Measurements from ENCODE around the gene MYO3A.

MYO3A gene

GRCh38 chr10:26235761-26236160 lies 301.7 kb downstream of the MYO3A start:
- Histone ChIP-seq H3K9me3 (ENCODE audit: control insufficient read depth, low read length) (no peaks in the 10 kb centered on the region), H3K9ac (ENCODE audit: low read length) (no peak overlapping the region), H3K36me3 (ENCODE audit: control insufficient read depth, insufficient read depth, low read length, severe bottlenecking) (no peaks in the 10 kb centered on the region), H3K4me3 (ENCODE audit: low read length) (no peak overlapping the region), H3K27me3 (replicated peaks; ENCODE audit: control insufficient read depth, insufficient read depth, low read length) (peaks cover 12% of the 10 kb centered on the region), H3K4me1 (ENCODE audit: control insufficient read depth, insufficient read depth, low read length) (no peaks in the 10 kb centered on the region)
- DNase-seq (ENCODE audit: low read depth), result no peak

GRCh38 chr10:26238378-26238777 lies 304.3 kb downstream of the MYO3A start:
- peaks cover 16% of the 10 kb centered on the region for H3K27me3 ChIP-seq (replicated peaks; ENCODE audit: control insufficient read depth, insufficient read depth, low read length)
- H3K9ac ChIP-seq (ENCODE audit: low read length), result no peak overlapping the region
- H3K36me3 ChIP-seq (ENCODE audit: control insufficient read depth, insufficient read depth, low read length, severe bottlenecking), result no peaks in the 10 kb centered on the region
- H3K4me3 ChIP-seq (ENCODE audit: low read length), result no peak overlapping the region
- DNase-seq (ENCODE audit: low read depth), result no peak
- H3K9me3 ChIP-seq (ENCODE audit: control insufficient read depth, low read length), result no peaks in the 10 kb centered on the region
- H3K4me1 ChIP-seq (ENCODE audit: control insufficient read depth, insufficient read depth, low read length), result no peaks in the 10 kb centered on the region

GRCh38 chr10:26242706-26243350 lies 308.8 kb downstream of the MYO3A start:
- Histone ChIP-seq H3K27me3 (replicated peaks; ENCODE audit: control insufficient read depth, insufficient read depth, low read length) (peaks cover 23% of the 10 kb centered on the region), H3K9me3 (ENCODE audit: control insufficient read depth, low read length) (no peaks in the 10 kb centered on the region), H3K4me1 (ENCODE audit: control insufficient read depth, insufficient read depth, low read length) (no peaks in the 10 kb centered on the region), H3K4me3 (ENCODE audit: low read length) (no peak overlapping the region), H3K36me3 (ENCODE audit: control insufficient read depth, insufficient read depth, low read length, severe bottlenecking) (no peaks in the 10 kb centered on the region), H3K9ac (ENCODE audit: low read length) (no peak overlapping the region)
- DNase-seq (ENCODE audit: low read depth), result no peak

GRCh38 chr10:26243351-26243720 lies 309.3 kb downstream of the MYO3A start:
- no peaks in the 10 kb centered on the region for H3K4me1 ChIP-seq (ENCODE audit: control insufficient read depth, insufficient read depth, low read length)
- H3K27me3 ChIP-seq (replicated peaks; ENCODE audit: control insufficient read depth, insufficient read depth, low read length), result peaks cover 23% of the 10 kb centered on the region
- no peak overlapping the region for H3K9ac ChIP-seq (ENCODE audit: low read length)
- no peak for DNase-seq (ENCODE audit: low read depth)
- H3K36me3 ChIP-seq (ENCODE audit: control insufficient read depth, insufficient read depth, low read length, severe bottlenecking), result no peaks in the 10 kb centered on the region
- H3K9me3 ChIP-seq (ENCODE audit: control insufficient read depth, low read length), result no peaks in the 10 kb centered on the region
- no peak overlapping the region for H3K4me3 ChIP-seq (ENCODE audit: low read length)

GRCh38 chr10:26249681-26250080 lies 315.7 kb downstream of the MYO3A start:
- no peak for DNase-seq (ENCODE audit: low read depth)
- H3K9me3 ChIP-seq (ENCODE audit: control insufficient read depth, low read length), result no peaks in the 10 kb centered on the region
- H3K4me1 ChIP-seq (ENCODE audit: control insufficient read depth, insufficient read depth, low read length), result no peaks in the 10 kb centered on the region
- H3K9ac ChIP-seq (ENCODE audit: low read length), result no peak overlapping the region
- no peak overlapping the region for H3K4me3 ChIP-seq (ENCODE audit: low read length)
- H3K36me3 ChIP-seq (ENCODE audit: control insufficient read depth, insufficient read depth, low read length, severe bottlenecking), result no peaks in the 10 kb centered on the region
- peaks cover 4% of the 10 kb centered on the region for H3K27me3 ChIP-seq (replicated peaks; ENCODE audit: control insufficient read depth, insufficient read depth, low read length)

GRCh38 chr10:26251925-26252324 lies 317.9 kb downstream of the MYO3A start:
- no peaks in the 10 kb centered on the region for H3K9me3 ChIP-seq (ENCODE audit: control insufficient read depth, low read length)
- H3K9ac ChIP-seq (ENCODE audit: low read length), result no peak overlapping the region
- H3K27me3 ChIP-seq (replicated peaks; ENCODE audit: control insufficient read depth, insufficient read depth, low read length), result peaks cover 8% of the 10 kb centered on the region
- DNase-seq (ENCODE audit: low read depth), result no peak
- H3K36me3 ChIP-seq (ENCODE audit: control insufficient read depth, insufficient read depth, low read length, severe bottlenecking), result no peaks in the 10 kb centered on the region
- H3K4me1 ChIP-seq (ENCODE audit: control insufficient read depth, insufficient read depth, low read length), result no peaks in the 10 kb centered on the region
- H3K4me3 ChIP-seq (ENCODE audit: low read length), result no peak overlapping the region

- DNase-seq (ENCODE audit: low read depth), result no peak
- H3K9ac ChIP-seq (ENCODE audit: low read length), result no peak overlapping the region
- H3K36me3 ChIP-seq (ENCODE audit: control insufficient read depth, insufficient read depth, low read length, severe bottlenecking), result no peaks in the 10 kb centered on the region
- H3K4me1 ChIP-seq (ENCODE audit: control insufficient read depth, insufficient read depth, low read length), result no peaks in the 10 kb centered on the region
- peaks cover 11% of the 10 kb centered on the region for H3K27me3 ChIP-seq (replicated peaks; ENCODE audit: control insufficient read depth, insufficient read depth, low read length)
- H3K9me3 ChIP-seq (ENCODE audit: control insufficient read depth, low read length), result no peaks in the 10 kb centered on the region
- H3K4me3 ChIP-seq (ENCODE audit: low read length), result no peak overlapping the region
Measured at GRCh38 chr10:26254616-26255015, 320.6 kb downstream of the MYO3A start.

- H3K4me1 ChIP-seq (ENCODE audit: control insufficient read depth, insufficient read depth, low read length), result no peaks in the 10 kb centered on the region
- H3K27me3 ChIP-seq (replicated peaks; ENCODE audit: control insufficient read depth, insufficient read depth, low read length), result peaks cover 7% of the 10 kb centered on the region
- no peak overlapping the region for H3K4me3 ChIP-seq (ENCODE audit: low read length)
- H3K36me3 ChIP-seq (ENCODE audit: control insufficient read depth, insufficient read depth, low read length, severe bottlenecking), result no peaks in the 10 kb centered on the region
- DNase-seq (ENCODE audit: low read depth), result no peak
- H3K9me3 ChIP-seq (ENCODE audit: control insufficient read depth, low read length), result no peaks in the 10 kb centered on the region
- H3K9ac ChIP-seq (ENCODE audit: low read length), result no peak overlapping the region
Measured at GRCh38 chr10:26259341-26259740, 325.3 kb downstream of the MYO3A start.

All from adipocyte (in vitro differentiated cells).